Renal cortical epithelial cell (primary cell): ENCODE data around the gene DDX39B. TPM values are rescaled to one million over a fixed set of nuclear protein-coding genes. Genes with fewer than 3 reads are reported as not detected.
"Not testable (repeated sequence)": the region's sequence is repeated elsewhere in the genome, so short reads cannot be mapped to it uniquely, and the experiment has no call there.

ENCODE experiments used
- DNase-seq: peaks from one replicate; pipeline ENCODE4 v3.0.0-alpha.2; 2011; ENCODE audit warnings: low read depth
- total RNA-seq: library from RNA; depleted of rRNA; stranded (reverse); fragments of >200 nt; gene quantifications from 2 replicates; pipeline ENCODE4 v1.2.3, GENCODE V29; 2014

DDX39B gene
- total RNA-seq, 1 donor from 2014 or later = 234 TPM

DNA sequence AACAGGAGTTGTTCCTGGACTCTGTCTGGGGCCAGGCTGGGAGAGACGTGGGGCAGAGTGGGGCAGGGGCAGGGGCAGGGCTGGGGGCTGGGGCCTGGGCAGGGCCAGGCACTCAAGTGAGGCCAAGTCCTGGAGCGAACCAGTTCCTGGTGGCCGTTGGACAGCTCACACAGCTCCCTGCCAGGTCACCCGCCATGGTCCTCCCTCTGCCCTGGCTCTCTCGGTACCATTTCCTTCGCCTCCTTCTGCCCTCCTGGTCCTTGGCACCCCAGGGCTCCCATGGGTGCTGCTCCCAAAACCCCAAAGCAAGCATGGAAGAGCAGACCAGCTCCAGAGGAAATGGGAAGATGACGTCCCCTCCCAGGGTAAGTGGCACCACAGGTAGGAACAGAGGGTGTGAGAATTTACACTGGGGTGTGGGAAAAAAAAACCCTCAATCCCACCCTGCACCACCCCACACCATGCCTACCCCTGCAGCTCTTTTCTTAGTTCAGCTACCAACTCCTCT, 12.9 kb downstream of the DDX39B start, which contains the start of gene MCCD1:
TSS of gene MCCD1 (plus strand) at position 142 of the 508 bp plus-strand sequence. CDS start at position 195, 53 bp downstream.
- DNase-seq = no peak

DNA sequence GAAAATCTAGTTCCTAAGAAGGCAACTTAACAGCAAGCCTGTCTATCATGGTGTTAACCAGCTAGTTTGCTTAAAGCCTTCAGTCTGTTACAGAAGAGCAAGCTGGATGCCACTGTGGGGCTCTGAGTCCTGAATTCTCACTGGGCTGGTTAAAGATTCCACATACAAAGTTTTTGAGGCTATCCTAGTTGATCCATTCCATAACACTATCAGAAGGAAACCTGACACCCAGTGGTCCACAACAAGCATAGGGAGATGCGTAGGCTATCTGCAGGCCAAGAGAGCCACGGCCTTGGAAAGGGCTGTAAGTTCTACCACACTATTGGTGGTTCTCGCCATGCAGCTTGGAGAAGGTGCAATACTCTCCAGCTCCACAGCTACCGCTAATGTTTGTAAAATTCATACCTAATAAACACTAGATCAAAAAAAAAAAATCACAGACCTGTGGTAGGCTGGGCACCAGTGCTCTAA, 13.5 kb downstream of the DDX39B start:
- DNase-seq = no peak

DNA sequence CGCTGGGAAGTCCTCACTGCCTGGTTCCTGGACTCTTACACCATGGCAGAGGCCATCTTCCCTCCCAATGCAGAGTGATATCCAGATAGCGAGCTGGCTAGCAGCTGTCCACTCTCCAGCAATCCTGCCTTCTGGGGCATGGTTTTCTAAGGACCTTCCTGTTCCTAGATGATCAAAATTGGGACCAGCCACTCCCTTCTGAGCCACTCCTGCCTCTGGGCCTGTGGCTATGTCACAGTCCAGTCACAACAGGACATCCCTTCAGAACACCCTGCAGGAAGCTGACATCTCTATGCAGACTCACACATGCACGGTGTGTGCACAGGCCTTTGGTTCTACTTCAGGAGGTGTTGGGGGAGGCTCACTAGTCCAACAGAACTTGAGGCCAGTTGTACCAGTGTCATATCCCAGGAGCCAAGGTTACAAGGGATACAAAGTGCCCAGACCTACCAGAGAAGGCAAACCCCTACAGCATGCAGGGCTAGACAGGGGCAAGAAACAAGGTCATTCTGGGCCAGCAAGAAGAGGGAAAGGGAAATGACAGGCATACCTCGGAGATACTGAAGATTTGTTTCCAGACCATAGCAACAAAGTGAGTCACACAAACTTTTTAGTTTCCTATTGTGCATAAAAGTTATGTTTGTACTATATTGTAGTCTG, 15.7 kb downstream of the DDX39B start:
- peak; percentile 33 for DNase-seq

DNA sequence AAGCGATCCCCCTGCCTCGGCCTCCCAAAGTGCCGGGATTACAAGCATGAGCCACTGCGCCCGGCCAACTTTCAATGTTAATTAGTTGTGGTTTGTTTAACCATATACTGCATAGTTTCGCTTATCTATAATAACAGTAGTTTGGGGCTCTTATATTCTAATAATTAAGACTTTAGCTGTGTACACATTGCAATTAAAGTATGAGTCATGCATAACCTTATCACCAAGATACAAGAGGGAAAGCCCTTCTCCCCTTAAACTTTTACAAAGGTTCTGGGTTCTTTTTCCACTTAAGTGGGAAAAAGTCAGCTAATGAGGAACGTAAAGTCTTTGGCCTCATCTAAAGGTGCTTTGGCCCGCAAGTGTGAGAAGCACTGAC, 16.3 kb downstream of the DDX39B start:
- no peak for DNase-seq

DNA sequence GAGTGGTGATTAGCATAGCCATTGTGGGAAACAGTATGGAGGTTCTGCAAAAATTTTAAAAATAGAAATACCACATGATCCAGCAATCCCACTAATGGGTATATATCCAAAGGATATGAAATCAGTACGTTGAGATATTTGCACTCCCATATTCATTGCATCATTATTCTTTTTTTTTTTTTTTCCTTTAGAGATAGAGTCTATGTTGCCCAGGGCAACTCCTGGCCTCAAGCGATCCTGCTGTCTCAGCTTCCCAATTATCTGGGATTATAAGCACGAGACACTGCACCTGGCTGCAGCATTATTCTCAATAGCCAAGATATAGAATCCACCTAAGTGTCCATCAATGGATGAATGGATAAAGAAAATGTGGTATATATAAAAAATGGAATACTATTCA, 20.0 kb downstream of the DDX39B start:
- no peak for DNase-seq

DNA sequence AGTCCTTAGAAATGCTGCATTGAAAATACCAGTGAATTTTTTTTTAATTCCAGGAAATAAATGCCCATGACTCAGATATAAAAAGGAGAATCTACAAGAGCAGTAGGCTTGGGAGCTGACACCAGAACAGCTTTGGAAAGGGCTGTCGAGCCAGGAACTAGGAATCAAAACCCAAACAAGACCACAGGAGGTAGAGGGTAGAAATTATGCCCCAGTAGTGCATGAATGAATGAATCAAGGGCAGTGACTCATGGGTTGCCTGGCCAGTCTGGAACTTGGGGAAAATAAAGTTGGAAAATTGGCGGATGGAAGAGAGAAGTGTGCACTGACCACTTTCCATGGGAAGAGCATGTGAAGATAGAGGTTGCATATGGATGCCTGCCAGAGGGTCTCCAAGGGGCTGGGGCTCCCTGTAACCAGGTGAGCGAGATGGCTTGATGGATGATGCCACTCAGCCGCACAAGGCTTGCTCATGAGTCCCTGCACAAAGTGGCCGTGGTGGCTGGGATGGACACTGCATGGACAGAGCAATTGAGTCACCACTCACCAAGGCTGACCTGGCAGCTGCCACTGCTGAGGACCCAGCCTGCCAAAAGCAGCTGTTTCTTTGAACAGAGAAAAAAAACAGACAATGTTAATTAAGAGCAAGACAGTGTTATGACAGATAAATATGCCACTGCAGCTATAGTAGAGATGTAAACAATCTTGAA, 28.2 kb downstream of the DDX39B start:
- DNase-seq = no peak

DNA sequence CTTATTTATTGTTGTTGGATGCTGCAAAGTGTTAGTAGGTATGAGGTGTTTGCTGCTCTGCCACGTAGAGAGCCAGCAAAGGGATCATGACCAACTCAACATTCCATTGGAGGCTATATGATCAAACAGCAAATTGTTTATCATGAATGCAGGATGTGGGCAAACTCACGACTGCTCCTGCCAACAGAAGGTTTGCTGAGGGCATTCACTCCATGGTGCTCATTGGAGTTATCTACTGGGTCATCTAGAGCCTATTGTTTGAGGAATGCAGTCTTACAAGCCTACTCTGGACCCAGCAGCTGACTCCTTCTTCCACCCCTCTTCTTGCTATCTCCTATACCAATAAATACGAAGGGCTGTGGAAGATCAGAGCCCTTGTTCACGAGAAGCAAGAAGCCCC, 31.8 kb downstream of the DDX39B start:
- no peak for DNase-seq

DNA sequence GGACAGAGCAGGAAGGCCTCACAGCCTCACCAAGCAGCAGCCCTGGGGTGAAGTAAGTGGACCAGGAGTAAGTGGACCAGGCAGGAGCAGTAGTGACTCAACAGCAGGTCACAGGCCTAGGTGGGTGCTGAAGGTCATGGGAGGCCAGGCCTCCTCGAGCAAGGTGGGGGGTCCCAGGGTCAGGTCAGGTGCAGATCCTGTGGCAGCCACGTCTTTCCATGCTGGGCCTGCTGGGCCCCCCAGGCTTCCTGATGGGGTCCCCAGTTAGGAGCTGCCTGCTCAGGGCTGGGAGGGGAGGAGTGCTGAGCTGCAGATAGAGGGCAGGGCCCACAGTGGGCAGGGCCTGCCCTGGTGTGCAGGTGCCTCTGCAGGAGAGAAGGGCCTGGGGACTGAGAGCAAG, 32.8 kb downstream of the DDX39B start:
- not testable (repeated sequence) for DNase-seq

DNA sequence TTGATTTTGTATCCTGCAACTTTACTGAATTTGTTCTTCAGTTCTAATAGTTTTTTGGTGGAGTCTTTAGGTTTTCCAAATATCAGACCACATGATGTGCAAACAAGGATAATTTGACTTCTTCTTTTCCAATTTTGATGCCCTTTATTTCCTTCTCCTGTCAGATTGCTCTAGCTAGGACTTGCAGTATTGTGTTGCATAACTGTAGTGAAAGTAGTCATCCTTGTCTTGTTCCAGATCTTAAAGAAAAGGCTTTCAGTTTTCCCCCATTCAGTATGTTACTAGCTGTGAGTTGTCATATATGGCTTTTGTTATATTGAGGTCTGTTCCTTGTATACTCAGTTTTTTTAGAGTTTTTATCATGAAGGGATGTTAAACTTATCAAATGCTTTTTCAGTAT, 39.2 kb downstream of the DDX39B start:
- no peak for DNase-seq

DNA sequence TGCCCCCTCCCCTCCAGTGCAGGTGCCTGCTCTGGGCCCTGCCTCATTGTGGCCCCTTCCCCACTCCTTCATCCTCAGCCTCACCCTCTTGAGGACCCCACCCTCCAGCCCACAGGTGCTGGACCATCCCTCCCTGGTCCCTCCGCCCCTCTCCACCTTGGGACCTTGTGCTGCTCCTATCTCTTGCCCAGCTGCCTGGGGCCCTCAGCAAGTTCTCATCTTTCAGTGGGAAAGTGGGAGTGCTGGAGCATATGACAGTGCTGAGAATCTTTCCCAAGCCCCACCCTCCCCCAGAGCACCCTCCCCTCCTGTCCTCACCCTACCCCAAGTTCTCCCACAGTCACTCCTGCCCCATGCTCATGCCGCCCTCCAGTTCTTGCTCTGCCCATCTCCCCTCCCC, 42.2 kb downstream of the DDX39B start:
- DNase-seq = not testable (repeated sequence)

DNA sequence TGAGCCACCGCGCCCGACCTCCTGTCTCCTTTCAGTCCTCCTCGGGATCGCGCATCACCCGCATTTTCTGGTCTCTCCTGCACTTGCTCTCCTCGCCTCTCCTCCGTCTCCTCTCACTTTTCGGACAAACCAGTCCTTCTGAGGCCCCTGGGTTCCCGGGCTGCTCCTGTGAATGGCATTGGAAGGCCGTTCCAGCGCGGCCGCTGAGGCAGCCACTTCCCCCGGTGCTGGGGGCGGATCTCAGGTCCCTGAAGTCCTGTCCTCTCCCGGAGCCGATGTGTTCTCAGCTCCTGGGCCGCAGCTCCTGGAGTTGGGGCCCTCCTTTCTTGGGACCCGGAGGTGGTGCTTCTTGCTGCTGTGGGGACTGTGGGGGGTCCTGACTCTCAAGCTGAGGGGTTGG, 43.1 kb downstream of the DDX39B start:
- DNase-seq = no peak

DNA sequence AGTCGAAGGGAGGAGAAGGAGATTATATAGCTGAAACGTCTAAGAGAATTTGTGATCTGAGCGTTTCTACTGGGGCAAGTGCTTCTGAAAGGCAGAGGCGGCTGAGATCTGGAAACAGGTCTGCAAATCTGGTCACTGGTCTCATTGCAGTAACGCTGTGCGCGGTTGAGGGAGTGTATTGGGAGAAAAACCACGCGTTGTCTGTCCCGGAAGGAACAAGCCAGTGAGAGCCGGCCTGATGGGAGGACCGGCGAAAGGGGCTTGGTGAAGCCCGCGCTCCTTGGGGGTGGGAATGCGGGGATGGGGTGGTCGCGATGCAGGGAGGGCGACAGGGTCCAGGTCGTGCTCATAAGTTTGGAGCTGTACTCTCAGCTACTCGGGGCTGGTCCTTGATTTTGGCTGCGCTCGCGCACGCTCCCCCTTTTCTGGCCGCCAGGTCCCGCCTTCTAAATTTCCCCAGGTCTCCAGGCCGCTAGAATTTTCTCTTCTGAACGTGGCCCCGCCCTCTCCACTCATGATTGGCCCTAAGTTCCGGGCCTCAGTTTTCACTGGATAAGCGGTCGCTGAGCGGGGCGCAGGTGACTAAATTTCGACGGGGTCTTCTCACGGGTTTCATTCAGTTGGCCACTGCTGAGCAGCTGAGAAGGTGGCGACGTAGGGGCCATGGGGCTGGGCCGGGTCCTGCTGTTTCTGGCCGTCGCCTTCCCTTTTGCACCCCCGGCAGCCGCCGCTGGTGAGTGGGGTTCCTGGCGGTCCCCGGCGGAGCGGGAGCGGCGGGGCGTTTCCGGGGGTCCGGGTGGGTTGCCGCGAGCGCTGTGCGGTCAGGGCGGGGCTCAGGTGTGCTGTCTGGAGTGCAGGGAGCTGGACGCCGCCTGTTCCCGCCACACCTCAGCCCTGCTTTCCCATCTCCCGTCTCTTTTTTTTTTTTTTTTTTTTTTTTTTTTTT, 44.0 kb downstream of the DDX39B start, which contains the start of gene MICB:
TSS of gene MICB (plus strand) at position 615 of the 946 bp plus-strand sequence. CDS start at position 664, 49 bp downstream.
- peak; percentile 84 for DNase-seq

DNA sequence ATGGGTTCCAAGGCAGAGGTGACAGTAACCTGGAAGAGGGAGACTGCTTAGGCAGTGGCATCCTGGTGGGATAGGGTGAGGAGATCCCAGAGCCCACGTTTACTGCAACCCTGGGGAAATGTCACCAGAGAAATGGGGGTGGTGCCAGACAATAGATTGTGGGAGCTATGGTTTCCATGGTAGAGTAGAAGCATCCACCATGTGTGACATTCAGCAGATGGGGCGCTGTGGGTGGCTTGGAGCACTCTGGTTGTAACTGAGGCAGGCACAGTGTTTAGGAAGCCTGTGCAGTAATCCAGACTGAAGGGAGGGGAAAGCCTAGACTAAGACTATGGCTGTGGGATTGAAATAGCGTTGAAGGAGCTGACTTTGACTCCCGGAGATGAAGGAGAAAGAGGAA, 45.0 kb downstream of the DDX39B start:
- not testable (repeated sequence) for DNase-seq

DNA sequence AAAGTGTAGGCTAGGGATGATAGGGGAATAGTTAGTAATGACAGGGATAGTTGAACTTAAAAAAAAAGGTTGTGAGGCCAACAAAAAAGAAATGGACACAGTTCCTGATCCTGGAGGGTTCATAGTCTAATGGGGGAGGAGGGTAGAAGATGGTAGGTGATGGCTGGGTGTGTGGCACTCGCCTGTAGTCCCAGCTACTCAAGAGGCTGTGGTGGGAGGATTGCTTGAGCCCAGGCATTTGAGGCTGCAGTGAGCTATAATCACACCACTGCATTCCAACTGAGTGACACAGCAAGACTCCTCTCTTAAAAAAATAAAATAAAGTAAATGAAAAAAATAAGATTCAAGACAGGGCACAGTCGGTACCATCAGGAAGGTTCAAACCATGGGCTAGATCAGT, 46.2 kb downstream of the DDX39B start:
- peak; percentile 77 for DNase-seq

DNA sequence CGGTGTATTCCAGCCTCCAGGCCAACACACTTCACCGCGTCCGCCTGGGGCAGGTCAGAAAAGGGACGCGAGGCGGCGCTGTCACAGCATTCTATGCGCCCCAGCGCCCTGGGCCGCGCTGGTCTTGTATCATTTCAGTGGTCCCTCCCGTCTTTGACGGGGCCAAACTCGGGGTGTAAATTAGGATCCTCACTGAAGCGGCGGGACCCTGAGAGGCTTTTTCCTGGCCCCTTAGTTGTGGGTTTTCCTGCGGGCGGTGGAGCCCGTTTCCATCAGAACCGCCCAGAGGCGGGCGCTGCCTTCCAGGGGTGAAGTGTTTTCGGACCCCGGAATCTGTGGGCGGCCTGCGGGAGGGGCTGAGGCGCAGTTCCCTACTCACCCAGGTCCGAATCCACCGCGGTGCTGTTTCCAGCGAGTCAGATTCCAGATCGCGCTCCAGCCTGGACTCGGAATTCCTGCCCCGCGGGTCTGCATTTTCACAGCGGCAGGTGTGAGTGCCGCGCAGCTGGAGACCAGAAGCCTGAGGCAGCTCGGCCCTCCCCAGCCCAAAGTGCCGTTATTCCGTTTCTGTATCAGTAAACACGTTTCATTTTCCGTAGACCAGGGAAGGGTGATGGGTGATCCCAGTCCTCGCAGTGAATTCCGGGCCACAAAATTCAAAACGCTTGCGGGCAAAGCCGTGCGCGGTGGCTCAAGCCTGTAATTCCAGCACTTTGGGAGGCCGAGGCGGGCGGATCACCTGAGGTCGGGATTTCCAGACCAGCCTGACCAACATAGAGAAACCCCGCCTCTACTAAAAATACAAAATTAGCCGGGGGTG, 47.7 kb downstream of the DDX39B start:
- DNase-seq = peak; percentile 59

DNA sequence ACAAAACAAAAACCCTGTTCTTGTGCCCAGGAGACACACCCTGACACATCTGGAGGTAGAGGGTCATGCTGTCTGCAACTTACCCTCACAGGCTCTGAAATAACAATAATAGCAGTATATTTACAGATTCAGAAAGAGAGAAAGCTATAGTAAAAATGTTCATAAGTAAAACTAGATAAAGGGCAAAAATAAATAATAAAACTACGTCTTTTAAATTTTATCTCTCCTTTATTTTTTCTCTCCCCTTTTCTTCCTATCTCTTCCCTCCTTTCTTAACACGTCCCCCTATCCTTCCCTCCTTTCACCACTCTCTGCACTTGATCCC, 48.3 kb downstream of the DDX39B start:
- not testable (repeated sequence) for DNase-seq

DNA sequence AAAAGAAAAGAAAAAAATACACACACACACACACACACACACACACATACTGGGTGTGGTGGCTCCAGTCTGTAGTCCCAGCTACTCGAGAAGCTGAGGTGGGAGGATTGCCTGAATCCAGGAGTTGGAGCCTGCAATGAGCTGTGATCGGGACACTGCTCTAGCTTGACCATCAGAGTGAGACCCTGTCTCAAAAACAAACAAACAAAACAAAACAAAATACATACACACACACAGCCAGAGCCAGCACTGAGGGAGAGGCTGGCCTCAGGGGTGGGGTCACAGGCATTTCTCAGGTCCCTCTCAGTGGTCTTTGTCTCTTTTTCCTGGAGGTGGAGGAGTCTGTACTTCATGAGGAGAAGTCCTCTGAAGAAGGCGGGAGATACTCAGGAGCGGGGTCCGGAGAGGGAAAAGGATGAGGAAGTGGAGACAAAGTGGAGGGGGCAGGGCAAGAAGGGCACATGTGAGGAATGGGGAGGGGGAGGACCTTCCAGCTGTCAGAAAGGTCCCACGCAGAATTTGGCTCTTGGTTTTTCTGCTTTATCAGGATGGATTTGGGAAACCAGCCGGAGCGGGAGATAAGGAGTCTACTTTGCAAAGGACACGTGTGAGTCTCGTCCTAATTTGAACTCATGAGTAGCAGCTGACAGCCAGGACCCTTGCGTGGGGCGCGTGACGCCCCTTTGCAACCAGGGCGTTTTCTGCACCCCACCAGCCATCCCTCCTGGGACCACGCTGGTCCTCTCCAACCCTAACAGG, 51.5 kb downstream of the DDX39B start:
- DNase-seq = no peak

DNA sequence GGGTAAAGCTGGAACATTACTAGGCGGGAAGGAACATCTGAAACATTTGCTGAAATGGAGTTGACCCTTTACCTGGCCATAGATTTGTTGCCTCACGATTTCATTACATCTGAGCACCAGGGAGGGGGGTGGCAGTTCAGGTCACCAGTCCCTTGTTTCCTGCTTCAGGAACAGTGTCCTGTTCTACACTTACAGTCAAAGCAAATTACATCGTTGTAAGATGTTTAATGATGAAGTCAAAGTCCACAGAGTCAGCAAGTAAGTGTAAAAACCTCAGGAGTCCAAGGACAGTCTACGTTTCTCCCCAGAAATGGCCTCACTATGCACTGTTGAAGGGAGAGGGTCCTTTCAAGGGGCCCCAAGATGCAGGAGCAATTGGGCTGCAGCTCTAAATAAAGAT, 52.7 kb downstream of the DDX39B start:
- DNase-seq = no peak

DNA sequence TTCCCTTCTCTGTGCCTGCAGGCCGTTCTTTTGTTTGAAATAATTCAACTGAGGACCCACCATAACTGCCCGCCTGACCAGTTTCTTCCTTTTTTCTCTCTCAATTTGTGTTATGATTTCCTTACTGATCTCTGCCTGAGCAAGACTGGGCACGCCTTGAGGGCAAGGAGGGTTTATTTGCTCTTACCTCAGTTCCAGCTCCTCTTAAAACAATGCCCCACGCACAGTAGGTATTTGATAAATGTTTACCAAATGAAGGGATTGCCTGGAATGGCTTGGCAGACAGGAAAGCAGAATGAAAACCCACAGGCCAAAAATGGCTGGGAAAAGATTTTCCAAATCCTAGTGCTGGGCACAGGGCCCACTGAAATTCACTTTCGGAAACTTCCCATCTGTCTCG, 54.1 kb downstream of the DDX39B start:
- not testable (repeated sequence) for DNase-seq

DNA sequence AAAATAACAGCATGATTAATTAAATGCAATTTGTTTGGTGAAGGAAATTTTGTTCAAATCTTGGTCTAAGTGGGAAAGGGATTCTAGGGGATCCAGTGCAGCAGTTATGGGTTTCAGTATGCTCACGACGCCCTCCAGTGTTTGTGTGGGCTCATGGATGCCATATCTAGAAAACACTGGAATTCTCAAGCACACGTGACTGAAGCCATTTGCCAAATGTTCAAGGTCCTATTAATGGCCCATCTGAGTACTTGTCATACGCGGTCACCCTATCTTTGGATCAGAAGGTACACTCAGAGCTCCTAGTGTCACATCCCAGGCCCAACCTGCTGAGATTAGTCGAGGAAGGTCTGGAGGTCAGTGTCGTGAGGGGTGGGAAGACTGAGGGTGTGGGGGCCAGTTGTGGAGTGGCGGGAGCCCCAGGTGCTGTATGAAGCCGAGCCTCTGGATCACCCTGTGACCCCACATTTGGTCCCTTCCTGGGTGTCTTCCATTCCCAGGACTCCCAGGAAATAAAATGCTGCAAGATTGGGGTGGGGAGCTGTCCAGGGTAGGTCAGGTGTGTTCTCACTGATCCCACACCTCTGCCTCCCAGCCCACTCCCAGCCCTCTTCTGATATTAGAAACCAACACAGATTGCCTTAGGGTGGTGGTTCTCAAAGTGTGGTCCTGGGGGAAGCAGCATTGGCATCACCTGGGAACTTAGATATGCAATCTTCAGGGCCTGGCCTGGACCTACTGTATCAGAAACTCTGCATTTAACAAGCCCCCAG, 55.6 kb downstream of the DDX39B start:
- DNase-seq = not testable (repeated sequence)
